GM18505 (cell line): ENCODE results near the gene FOXR2.

Source experiments
- ATAC-seq: cut with Tn5 transposase; IDR thresholded peaks from one replicate; pipeline ENCODE4 v1.9.1; 2021; ENCODE audit not compliant: unreplicated experiment
- POLR2A ChIP-seq: IDR thresholded peaks from 4 replicates; pipeline ENCODE4 v1.6.1; 2011; ENCODE audit warnings: borderline replicate concordance; ENCODE audit not compliant: insufficient read depth, insufficient read length; ENCODE audit errors: extremely low read depth

The FOXR2 gene

DNA sequence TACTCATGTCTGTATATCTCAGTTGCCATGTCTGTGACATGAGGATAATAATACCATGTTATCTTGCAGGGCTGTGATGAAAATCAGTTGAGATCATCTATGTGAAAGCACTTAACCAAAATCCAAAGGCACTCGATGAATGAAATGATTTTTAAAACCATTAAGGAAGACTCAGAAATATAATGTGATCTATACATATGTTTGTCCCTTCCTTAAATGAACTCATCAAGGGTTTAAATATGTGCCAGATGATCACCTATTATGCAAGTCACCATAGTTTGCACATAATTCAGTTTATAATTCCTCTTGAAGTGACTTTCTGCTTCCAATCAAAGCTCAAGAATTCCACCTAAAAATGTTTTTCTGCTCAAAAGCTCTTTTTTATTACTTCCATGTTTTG, at the start of gene FOXR2:
TSS of gene FOXR2 (plus strand) at position 301 of the 400 bp plus-strand sequence. CDS start 312 bp downstream, outside the sequence.
- no peak for TF ChIP-seq POLR2A
- ATAC-seq, result no peak

- TF ChIP-seq POLR2A, result no peak
- ATAC-seq, result no peak
These were observed 44.1 kb upstream of the FOXR2 start for GRCh38 chrX:55579115-55579514.

DNA sequence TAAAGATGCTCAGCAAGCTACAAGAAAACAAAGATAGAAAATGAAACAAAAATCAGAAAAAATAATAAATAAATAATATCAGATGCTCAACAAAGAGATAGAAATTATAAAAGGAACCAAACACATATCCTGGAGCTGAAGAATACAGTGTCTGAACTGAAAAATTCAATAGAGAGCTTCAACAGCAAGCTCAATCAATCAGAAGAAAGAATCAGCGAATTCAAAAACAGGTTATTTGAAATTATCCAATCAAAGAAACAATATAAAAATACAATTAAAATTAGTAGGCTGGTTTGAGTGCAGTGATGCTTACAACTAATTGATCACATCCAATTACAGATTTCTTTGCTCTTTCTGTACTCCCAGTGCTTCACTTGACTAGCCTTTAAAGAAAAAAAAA, 40.8 kb upstream of the FOXR2 start:
- ATAC-seq, result no peak
- TF ChIP-seq POLR2A, result no peak

DNA sequence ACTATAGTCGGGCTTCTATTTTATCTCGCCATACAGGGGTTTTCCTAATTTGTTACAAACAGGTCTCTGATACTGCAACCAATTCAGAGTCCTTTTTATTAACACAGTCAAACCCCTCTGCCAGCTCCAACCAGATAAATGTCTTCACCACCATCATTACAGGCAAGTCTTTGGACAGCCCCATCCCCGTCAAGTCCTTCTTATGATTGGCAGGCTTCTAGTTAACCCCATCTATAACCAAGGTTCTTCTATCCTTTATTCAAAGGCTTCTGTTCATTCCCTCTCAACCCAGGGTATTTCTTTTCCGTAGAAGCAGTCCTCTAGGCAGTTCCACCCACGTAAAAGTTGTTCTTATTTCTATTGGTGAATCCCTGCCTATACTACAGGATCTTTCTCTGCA, 29.9 kb upstream of the FOXR2 start:
- ATAC-seq, result no peak
- no peak for TF ChIP-seq POLR2A

GRCh38 chrX:55593756-55594257, 29.4 kb upstream of the FOXR2 start:
- ATAC-seq, result no peak
- no peak for TF ChIP-seq POLR2A

GRCh38 chrX:55598333-55598732, 24.9 kb upstream of the FOXR2 start:
- TF ChIP-seq POLR2A, result no peak
- ATAC-seq, result no peak

DNA sequence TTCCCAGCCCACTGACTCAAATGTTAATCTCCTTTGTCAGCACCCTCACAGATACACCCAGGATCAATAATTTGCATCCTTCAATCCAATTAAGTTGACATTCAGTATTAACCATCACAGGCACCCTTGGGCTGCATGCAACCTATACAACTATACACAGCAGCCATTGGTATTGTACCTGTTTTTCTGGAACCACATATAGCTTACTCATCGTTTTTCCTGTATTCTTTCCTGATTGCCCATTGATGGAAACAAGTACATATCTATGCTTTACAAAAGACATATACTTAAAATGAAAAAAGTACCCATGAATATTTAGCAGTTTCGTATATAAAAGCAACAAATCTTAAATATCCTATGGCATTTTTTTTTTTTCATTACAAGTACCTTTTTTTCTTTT, 3.7 kb upstream of the FOXR2 start:
- no peak for ATAC-seq
- TF ChIP-seq POLR2A, result no peak

GRCh38 chrX:55624403-55624802, 1.2 kb downstream of the FOXR2 start:
- no peak for ATAC-seq
- no peak for TF ChIP-seq POLR2A

DNA sequence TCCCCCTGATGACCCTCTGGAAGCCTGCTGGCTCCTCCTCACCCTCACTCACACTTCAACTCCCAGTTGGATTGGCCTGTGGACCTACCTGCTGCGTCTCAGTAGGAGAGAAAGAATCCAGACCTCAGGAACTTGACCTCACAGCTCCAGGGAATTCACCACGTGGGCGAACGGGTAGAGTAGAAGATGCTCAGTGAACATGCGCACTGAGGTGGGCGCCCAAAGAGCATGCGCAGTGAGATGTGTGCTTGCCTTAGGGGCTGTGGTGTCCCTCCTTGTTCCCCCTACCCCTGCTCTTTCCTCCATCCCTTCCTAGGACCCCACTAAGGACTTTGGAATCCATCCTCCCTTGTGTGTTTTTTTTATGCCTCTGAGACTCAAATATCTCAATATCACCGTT, 12.9 kb downstream of the FOXR2 start:
- ATAC-seq, result no peak
- no peak for TF ChIP-seq POLR2A

GRCh38 chrX:55638933-55639332, 15.7 kb downstream of the FOXR2 start:
- ATAC-seq, result no peak
- TF ChIP-seq POLR2A, result no peak

DNA sequence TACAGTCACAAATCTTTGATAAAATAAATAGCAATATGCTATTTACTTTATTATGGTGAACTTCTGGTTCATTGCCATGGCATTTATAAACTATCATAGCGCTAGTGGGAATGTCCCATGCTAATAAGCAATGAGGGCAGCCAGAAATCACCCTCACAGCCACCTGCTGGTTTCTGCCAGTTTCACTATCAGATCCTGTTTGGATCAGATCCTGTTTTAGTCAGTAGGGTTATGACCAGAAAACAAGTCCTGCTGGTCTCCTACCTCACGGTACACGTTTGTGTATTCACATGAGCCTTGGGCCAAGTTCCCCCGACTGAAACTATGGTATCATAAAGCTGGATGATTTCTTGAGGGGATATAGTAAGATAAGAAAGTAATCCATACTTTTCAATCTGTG, 17.7 kb downstream of the FOXR2 start:
- ATAC-seq, result peak; percentile 69
- TF ChIP-seq POLR2A, result no peak

DNA sequence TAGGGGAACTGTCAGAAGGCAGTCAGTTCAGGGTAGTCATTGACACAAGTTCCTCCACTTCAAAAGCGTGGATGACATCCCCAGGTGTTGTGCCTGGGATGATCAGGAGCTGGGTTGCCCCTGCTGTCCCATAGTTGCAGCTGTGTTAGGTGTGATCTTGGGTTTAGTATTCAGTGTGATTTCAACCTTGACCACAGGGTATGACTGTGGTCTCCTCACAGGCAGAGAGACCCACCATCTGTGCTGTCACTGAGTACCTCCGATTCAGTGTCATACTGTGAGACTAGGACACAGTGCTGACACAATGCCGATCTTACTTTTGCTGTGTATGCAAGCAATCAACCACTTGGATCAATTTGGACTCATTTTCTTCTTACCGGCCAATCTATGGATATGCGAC, 25.2 kb downstream of the FOXR2 start:
- ATAC-seq, result no peak
- TF ChIP-seq POLR2A, result no peak

- no peak for ATAC-seq
- no peak for TF ChIP-seq POLR2A
These were observed 36.7 kb downstream of the FOXR2 start for GRCh38 chrX:55659931-55660330.

- no peak for TF ChIP-seq POLR2A
- no peak for ATAC-seq
These were observed 40.4 kb downstream of the FOXR2 start for GRCh38 chrX:55663584-55663983.

DNA sequence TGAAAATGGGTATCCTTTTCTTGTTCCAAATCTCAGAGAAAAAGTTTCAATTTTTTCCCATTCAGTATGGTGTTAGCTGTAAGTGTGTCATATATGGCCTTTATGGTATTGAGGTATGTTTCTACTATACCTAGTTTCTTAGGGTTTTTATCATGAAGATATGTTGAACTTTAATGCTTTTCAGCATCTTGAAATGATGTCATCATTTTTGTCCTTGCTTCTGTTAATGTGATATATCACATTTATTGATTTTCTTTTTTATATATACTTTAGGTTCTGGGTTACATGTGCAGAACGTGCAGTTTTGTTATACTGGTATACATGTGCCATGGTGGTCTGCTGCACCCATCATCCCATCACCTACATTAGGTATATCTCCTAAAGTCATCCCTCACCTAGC, 44.9 kb downstream of the FOXR2 start:
- no peak for TF ChIP-seq POLR2A
- ATAC-seq, result no peak
